Measurements from ENCODE around the gene DRGX. TPM values are rescaled to one million over a fixed set of nuclear protein-coding genes. Genes with fewer than 3 reads are reported as not detected.

The DRGX gene
- total and polyA plus RNA-seq, 10 of the 15 experiments (the other 5 are each of a cell fraction or from before 2014, with no cell fraction given): not detected

DNA sequence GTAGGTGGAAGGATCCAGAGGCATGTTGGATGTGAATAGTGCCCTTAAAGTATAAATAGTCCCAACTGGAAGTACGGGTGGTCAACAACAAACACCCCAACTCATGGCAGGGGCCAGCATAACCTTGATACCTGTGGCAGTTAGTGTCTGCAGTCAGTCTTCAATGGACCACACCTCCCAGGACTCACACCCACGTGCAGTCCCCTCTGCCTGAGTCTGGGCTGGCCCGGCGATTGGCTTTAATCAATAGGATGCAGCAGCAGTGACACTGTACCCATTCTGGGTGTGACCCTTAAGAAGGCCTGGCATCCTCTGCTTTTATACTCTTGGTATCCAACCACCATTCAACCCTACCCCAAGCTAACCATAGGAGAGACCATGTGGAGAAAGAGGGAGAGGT lies 18.6 kb downstream of the DRGX start:
- TF ChIP-seq, protein P1, sequence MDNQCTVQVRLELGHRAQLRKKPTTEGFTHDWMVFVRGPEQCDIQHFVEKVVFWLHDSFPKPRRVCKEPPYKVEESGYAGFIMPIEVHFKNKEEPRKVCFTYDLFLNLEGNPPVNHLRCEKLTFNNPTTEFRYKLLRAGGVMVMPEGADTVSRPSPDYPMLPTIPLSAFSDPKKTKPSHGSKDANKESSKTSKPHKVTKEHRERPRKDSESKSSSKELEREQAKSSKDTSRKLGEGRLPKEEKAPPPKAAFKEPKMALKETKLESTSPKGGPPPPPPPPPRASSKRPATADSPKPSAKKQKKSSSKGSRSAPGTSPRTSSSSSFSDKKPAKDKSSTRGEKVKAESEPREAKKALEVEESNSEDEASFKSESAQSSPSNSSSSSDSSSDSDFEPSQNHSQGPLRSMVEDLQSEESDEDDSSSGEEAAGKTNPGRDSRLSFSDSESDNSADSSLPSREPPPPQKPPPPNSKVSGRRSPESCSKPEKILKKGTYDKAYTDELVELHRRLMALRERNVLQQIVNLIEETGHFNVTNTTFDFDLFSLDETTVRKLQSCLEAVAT (IDR thresholded peaks at IDR 0.05): no peak
- TF ChIP-seq, protein P2, sequence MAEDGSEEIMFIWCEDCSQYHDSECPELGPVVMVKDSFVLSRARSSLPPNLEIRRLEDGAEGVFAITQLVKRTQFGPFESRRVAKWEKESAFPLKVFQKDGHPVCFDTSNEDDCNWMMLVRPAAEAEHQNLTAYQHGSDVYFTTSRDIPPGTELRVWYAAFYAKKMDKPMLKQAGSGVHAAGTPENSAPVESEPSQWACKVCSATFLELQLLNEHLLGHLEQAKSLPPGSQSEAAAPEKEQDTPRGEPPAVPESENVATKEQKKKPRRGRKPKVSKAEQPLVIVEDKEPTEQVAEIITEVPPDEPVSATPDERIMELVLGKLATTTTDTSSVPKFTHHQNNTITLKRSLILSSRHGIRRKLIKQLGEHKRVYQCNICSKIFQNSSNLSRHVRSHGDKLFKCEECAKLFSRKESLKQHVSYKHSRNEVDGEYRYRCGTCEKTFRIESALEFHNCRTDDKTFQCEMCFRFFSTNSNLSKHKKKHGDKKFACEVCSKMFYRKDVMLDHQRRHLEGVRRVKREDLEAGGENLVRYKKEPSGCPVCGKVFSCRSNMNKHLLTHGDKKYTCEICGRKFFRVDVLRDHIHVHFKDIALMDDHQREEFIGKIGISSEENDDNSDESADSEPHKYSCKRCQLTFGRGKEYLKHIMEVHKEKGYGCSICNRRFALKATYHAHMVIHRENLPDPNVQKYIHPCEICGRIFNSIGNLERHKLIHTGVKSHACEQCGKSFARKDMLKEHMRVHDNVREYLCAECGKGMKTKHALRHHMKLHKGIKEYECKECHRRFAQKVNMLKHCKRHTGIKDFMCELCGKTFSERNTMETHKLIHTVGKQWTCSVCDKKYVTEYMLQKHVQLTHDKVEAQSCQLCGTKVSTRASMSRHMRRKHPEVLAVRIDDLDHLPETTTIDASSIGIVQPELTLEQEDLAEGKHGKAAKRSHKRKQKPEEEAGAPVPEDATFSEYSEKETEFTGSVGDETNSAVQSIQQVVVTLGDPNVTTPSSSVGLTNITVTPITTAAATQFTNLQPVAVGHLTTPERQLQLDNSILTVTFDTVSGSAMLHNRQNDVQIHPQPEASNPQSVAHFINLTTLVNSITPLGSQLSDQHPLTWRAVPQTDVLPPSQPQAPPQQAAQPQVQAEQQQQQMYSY (CRISPR knock-in tag; IDR thresholded peaks at IDR 0.05): no peak
- TF ChIP-seq DPF2 (IDR thresholded peaks at IDR 0.05): no peak
- TF ChIP-seq MEF2B (IDR thresholded peaks at IDR 0.05; ENCODE audit: partially characterized antibody, poor library complexity, severe bottlenecking): no peak
- TF ChIP-seq MTA2 (IDR thresholded peaks at IDR 0.05; ENCODE audit: low read depth): no peak
- TF ChIP-seq GATAD2B (conservative IDR thresholded peaks at IDR 0.05; ENCODE audit: low read depth): no peak
- TF ChIP-seq, protein P3, sequence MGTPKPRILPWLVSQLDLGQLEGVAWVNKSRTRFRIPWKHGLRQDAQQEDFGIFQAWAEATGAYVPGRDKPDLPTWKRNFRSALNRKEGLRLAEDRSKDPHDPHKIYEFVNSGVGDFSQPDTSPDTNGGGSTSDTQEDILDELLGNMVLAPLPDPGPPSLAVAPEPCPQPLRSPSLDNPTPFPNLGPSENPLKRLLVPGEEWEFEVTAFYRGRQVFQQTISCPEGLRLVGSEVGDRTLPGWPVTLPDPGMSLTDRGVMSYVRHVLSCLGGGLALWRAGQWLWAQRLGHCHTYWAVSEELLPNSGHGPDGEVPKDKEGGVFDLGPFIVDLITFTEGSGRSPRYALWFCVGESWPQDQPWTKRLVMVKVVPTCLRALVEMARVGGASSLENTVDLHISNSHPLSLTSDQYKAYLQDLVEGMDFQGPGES (IDR thresholded peaks at IDR 0.05): no peak
- no peak for TF ChIP-seq BACH1 (IDR thresholded peaks at IDR 0.05; ENCODE audit: borderline replicate concordance)
- TF ChIP-seq WRNIP1 (IDR thresholded peaks at IDR 0.05; ENCODE audit: borderline replicate concordance, low read depth, low read length): no peak

More for the DNA sequence above, 18.6 kb downstream of the DRGX start:
- BruUV-seq (replicated peaks): no TSS peak
- no peaks in the 10 kb centered on the region for H3K36me3 ChIP-seq (ENCODE audit: control insufficient read depth in 2 of 2, insufficient read depth in 2 of 2, low read length in 1 of 2)
- FAIRE-seq: no peak
- H3K4me1 ChIP-seq (ENCODE audit: control insufficient read depth, insufficient read depth, low read length): no peaks in the 10 kb centered on the region
- ChIA-PET CTCF (interaction anchor here (1.6 kb wide), 1 partner anchor 30 kb away, joined by 6 read pairs; no protein-coding TSS in a partner anchor), RAD21 (ENCODE audit: unreplicated experiment) (interaction anchor here (1.1 kb wide), 1 partner anchor 17 kb away, joined by 3 read pairs; no protein-coding TSS in a partner anchor), POLR2A (no interaction called here), SMC1A (ENCODE audit: uncharacterized antibody, unreplicated experiment) (interaction anchor here (1.6 kb wide), 1 partner anchor 30 kb away, joined by 4 read pairs; no protein-coding TSS in a partner anchor)
- in situ Hi-C loops (cut with MboI): no loop called here
- H4K20me1 ChIP-seq (ENCODE audit: control insufficient read depth, insufficient read depth): no peaks in the 10 kb centered on the region
- no peaks in the 10 kb centered on the region; a peak in 2 of 4 replicates for H3K27me3 ChIP-seq (replicated peaks in 1 of 2; ENCODE audit: control insufficient read depth in 2 of 2, insufficient read depth in 2 of 2, low read length in 1 of 2)
- no peak for ATAC-seq
- H3K9ac ChIP-seq (ENCODE audit: control insufficient read depth, insufficient read depth, low read length): no peak overlapping the region
- intact Hi-C loops (cut with micrococcal nuclease; ENCODE audit: unreplicated experiment): no loop called here
- H3K4me2 ChIP-seq (ENCODE audit: control insufficient read depth, insufficient read depth): no peak overlapping the region
- H3K27ac ChIP-seq (ENCODE audit: control insufficient read depth, insufficient read depth): no peak overlapping the region
- H2AFZ ChIP-seq (ENCODE audit: control insufficient read depth, low read depth, low read length): no peak overlapping the region
- no peak for DNase-seq (ENCODE audit: low read depth, low spot score)
- H3K79me2 ChIP-seq (ENCODE audit: control insufficient read depth, insufficient read depth, low read length): no peaks in the 10 kb centered on the region
- no peaks in the 10 kb centered on the region for H3K9me3 ChIP-seq (replicated peaks; ENCODE audit: control insufficient read depth, insufficient read depth, low read length)
- 40% methylated on average over 4 of the region's 4 CpGs for WGBS (ENCODE audit: insufficient coverage, insufficient replicate concordance, low lambda C conversion rate, missing lambda C conversion rate)
- no peak overlapping the region for H3K4me3 ChIP-seq

Measured in GM12878 (cell line).